ENCODE data around the gene NUP153.

DNA sequence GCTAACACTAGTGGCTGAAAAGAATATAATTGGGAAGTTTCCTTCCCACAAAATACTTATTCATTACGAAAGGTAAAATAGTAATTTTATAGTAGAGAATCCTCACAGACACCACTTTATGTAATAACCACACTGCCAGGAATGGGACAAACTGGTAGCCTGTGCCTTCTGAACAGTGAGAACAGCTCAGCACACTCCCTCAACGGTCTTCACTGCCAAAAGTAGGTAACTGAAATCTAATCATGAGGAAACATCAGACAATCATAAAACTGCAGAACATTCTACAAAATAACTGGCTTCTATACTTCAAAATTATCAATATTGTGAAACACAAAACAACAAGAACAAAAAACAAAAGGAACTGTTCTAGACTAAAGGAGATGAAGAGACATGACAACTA, 44.1 kb downstream of the NUP153 start:
- TF ChIP-seq, protein P1, sequence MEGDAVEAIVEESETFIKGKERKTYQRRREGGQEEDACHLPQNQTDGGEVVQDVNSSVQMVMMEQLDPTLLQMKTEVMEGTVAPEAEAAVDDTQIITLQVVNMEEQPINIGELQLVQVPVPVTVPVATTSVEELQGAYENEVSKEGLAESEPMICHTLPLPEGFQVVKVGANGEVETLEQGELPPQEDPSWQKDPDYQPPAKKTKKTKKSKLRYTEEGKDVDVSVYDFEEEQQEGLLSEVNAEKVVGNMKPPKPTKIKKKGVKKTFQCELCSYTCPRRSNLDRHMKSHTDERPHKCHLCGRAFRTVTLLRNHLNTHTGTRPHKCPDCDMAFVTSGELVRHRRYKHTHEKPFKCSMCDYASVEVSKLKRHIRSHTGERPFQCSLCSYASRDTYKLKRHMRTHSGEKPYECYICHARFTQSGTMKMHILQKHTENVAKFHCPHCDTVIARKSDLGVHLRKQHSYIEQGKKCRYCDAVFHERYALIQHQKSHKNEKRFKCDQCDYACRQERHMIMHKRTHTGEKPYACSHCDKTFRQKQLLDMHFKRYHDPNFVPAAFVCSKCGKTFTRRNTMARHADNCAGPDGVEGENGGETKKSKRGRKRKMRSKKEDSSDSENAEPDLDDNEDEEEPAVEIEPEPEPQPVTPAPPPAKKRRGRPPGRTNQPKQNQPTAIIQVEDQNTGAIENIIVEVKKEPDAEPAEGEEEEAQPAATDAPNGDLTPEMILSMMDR (IDR thresholded peaks at IDR 0.05; ENCODE audit: low read depth, low read length, poor library complexity, severe bottlenecking) = no peak
- TF ChIP-seq EZH2phosphoT487 (IDR thresholded peaks at IDR 0.05; ENCODE audit: borderline replicate concordance, low read length) = no peak

Measured in DOHH2 (cell line).